KMS-11 (cell line): ENCODE results near the gene VARS2.

Experiments used
- H2AFZ ChIP-seq: fragments of 200-600 bp; sonication (generic); 2 replicates; pipeline ENCODE4 v1.6.1; 2016; ENCODE audit warnings: antibody characterized with exemption, mixed run types, low read depth
- H3K27ac ChIP-seq: fragments of 200-600 bp; sonication (generic); 2 replicates; pipeline ENCODE4 v1.6.1; 2016; ENCODE audit warnings: mild to moderate bottlenecking, mixed run types
- H3K27me3 ChIP-seq: fragments of 200-600 bp; sonication (generic); 2 replicates; pipeline ENCODE4 v1.6.1; 2017; ENCODE audit warnings: mild to moderate bottlenecking, low read depth, mixed run types, moderate library complexity; ENCODE audit not compliant: insufficient read depth
- H3K36me3 ChIP-seq: fragments of 200-600 bp; sonication (generic); 2 replicates; pipeline ENCODE4 v1.6.1; 2017; ENCODE audit warnings: mild to moderate bottlenecking, mixed run types; ENCODE audit not compliant: insufficient read depth
- H3K4me1 ChIP-seq: fragments of 200-600 bp; sonication (generic); 2 replicates; pipeline ENCODE4 v1.6.1; 2016; ENCODE audit warnings: mild to moderate bottlenecking, low read depth, mixed run types; ENCODE audit not compliant: poor library complexity, severe bottlenecking
- H3K4me2 ChIP-seq: fragments of 200-600 bp; sonication (generic); 2 replicates; pipeline ENCODE4 v1.7.0; 2016; ENCODE audit warnings: mild to moderate bottlenecking, mixed run types
- H3K4me3 ChIP-seq: fragments of 200-600 bp; sonication (generic); IDR thresholded peaks from 2 replicates; pipeline ENCODE4 v1.6.1; 2017; ENCODE audit warnings: low read depth, low read length, mixed read lengths; ENCODE audit not compliant: insufficient read depth
- H3K79me2 ChIP-seq: fragments of 200-600 bp; sonication (generic); 2 replicates; pipeline ENCODE4 v1.6.1; 2016; ENCODE audit warnings: low read depth, mixed run types; ENCODE audit not compliant: insufficient read depth
- H3K9ac ChIP-seq: fragments of 200-600 bp; sonication (generic); 2 replicates; pipeline ENCODE4 v1.6.1; 2016; ENCODE audit warnings: mild to moderate bottlenecking, mixed run types
- H4K20me1 ChIP-seq: fragments of 200-600 bp; sonication (generic); 2 replicates; pipeline ENCODE4 v1.6.1; 2016; ENCODE audit warnings: mild to moderate bottlenecking, mixed run types; ENCODE audit not compliant: insufficient read depth
- CTCF ChIP-seq: fragments of 200-600 bp; sonication (generic); conservative IDR thresholded peaks from 2 replicates; pipeline ENCODE4 v1.6.1; 2017; ENCODE audit warnings: low read depth, mild to moderate bottlenecking, antibody characterized with exemption, low read length, moderate library complexity, mixed read lengths

VARS2 gene

DNA sequence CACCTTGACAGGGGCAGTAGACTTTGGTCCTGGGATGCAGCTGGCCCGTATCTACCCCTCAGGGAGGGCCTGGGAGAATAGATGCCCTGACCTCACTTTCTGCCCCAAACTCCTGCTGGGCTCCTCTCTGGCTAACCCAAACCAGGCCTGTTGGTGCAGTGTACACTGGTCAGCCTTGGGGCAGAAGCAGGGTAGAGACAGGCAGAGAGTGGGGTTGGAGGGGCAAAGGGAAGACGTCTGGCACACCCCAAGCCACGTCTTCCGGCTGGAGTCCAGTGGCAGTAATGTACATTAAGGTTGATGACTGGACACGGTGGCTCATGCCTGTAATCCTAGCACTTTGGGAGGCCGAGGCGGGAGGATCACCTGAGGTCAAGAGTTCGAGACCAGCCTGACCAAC is 20.4 kb upstream of the VARS2 start:
- H3K4me2 ChIP-seq, result no peak overlapping the region
- H3K27me3 ChIP-seq, result peaks cover 10% of the 10 kb centered on the region; the same call in 1 of the 2 replicates
- H4K20me1 ChIP-seq, result no peaks in the 10 kb centered on the region
- H3K79me2 ChIP-seq, result no peaks in the 10 kb centered on the region
- no peak for TF ChIP-seq CTCF
- no peaks in the 10 kb centered on the region for H3K4me1 ChIP-seq
- H3K9ac ChIP-seq, result no peak overlapping the region
- H3K4me3 ChIP-seq, result no peak overlapping the region
- no peak overlapping the region for H3K27ac ChIP-seq
- no peaks in the 10 kb centered on the region for H3K36me3 ChIP-seq
- H2AFZ ChIP-seq, result no peak overlapping the region

- Histone ChIP-seq H3K36me3 (no peaks in the 10 kb centered on the region), H3K9ac (no peak overlapping the region)
Measured at GRCh38 chr6:30894381-30894780, 19.7 kb upstream of the VARS2 start.

DNA sequence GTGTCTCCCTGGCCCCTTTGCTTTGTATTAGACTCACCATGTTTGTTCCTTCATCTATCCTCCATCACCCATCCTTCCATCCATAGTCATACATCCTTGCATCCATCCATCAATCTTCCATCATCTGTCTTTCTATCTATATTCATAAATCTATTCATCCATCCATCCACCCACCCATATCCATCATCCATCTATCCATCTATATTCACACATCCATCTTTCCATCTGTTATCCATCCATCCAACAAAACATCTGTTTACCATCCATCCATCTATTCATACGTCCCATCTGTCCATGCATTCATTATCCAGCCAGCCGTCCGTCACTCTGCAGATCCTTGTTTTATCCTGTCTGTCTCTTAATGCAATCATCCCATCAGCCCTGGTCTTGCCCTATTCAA is 19.1 kb upstream of the VARS2 start:
- Histone ChIP-seq H3K27ac (no peak overlapping the region), H3K79me2 (no peaks in the 10 kb centered on the region), H3K4me2 (no peak overlapping the region), H3K4me3 (no peak overlapping the region), H2AFZ (no peak overlapping the region), H3K4me1 (no peaks in the 10 kb centered on the region), H4K20me1 (no peaks in the 10 kb centered on the region), H3K9ac (no peak overlapping the region), H3K36me3 (no peaks in the 10 kb centered on the region), H3K27me3 (peaks cover 10% of the 10 kb centered on the region; the same call in 1 of the 2 replicates)
- TF ChIP-seq CTCF, result no peak

More at GRCh38 chr6:30894381-30894780, 19.7 kb upstream of the VARS2 start:
- no peak overlapping the region for H2AFZ ChIP-seq
- no peak overlapping the region for H3K4me2 ChIP-seq
- H4K20me1 ChIP-seq, result no peaks in the 10 kb centered on the region
- TF ChIP-seq CTCF, result no peak
- no peak overlapping the region for H3K27ac ChIP-seq
- H3K4me3 ChIP-seq, result no peak overlapping the region
- H3K4me1 ChIP-seq, result no peaks in the 10 kb centered on the region
- H3K27me3 ChIP-seq, result peaks cover 10% of the 10 kb centered on the region; the same call in 1 of the 2 replicates
- no peaks in the 10 kb centered on the region for H3K79me2 ChIP-seq

DNA sequence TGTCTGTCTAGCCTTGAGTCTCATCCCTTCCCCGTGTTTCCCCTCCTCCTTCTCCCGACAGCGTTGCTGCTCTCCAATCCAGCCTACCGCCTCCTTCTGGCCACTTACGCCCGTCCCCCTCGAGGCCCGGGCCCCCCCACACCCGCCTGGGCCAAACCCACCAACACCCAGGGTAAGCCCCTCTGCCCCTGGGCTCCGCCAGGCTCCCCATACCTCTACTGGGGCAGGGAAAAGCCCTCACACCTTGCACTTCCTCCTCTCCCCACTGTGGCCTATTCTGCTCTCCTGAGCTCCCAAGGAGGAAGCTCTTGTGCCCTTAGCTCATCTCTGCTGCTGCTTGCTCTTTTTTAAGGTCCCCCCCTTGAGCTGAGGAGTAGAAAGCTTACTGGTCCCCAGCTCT is 18.7 kb upstream of the VARS2 start:
- Histone ChIP-seq H3K9ac (no peak overlapping the region), H3K79me2 (no peaks in the 10 kb centered on the region), H2AFZ (no peak overlapping the region), H4K20me1 (no peaks in the 10 kb centered on the region), H3K27ac (no peak overlapping the region), H3K4me3 (no peak overlapping the region), H3K4me1 (no peaks in the 10 kb centered on the region), H3K36me3 (no peaks in the 10 kb centered on the region), H3K4me2 (no peak overlapping the region), H3K27me3 (peaks cover 10% of the 10 kb centered on the region; the same call in 1 of the 2 replicates)
- no peak for TF ChIP-seq CTCF

- Histone ChIP-seq H2AFZ (no peak overlapping the region), H3K27ac (no peak overlapping the region), H4K20me1 (no peaks in the 10 kb centered on the region), H3K4me2 (no peak overlapping the region), H3K9ac (no peak overlapping the region), H3K36me3 (no peaks in the 10 kb centered on the region), H3K27me3 (peaks cover 10% of the 10 kb centered on the region; the same call in 1 of the 2 replicates), H3K4me3 (no peak overlapping the region), H3K4me1 (no peaks in the 10 kb centered on the region), H3K79me2 (no peaks in the 10 kb centered on the region)
- TF ChIP-seq CTCF, result no peak
Measured at GRCh38 chr6:30896541-30896940, 17.5 kb upstream of the VARS2 start.
